ENCODE data around the gene SPTLC2. TPM values are rescaled to one million over a fixed set of nuclear protein-coding genes. Genes with fewer than 3 reads are reported as not detected.

Gene SPTLC2
- total RNA-seq, 1 experiment from 2014 or later: 32.6 TPM

DNA sequence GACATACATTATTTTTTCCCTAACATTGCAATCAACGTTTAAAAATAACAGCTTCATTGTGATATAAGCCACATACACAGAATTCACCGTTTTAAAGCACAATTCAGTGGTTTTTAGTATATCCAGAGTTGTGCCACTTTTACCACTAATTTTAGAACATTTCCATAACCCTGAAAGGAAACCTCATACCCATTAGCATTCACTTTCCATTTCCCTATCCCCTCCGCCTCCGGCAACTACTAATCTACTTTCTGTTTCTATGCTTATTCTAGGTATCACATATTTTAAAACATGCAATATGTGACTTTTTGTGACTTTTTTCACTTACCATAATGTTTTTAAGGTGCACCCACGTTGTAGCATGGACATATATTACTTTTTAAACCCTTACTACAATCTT is 62.2 kb downstream of the SPTLC2 start:
- Histone ChIP-seq H3K56ac (ENCODE audit: insufficient read length, low read depth, low read length) (no peak overlapping the region), H3K27me3 (ENCODE audit: insufficient read depth, low read length) (no peaks in the 10 kb centered on the region), H3K4me2 (ENCODE audit: insufficient read depth, insufficient read length, low read length) (no peak overlapping the region), H3K4ac (ENCODE audit: low read depth, low read length) (no peak overlapping the region), H3T11ph (ENCODE audit: low read length) (no peak overlapping the region), H3K18ac (ENCODE audit: insufficient read length, low read depth, low read length) (no peak overlapping the region), H3K14ac (ENCODE audit: insufficient read depth, low read length) (no peak overlapping the region), H2BK5ac (ENCODE audit: insufficient read length, low read length) (no peak overlapping the region), H3K27ac (ENCODE audit: insufficient read length, low read depth, low read length) (no peak overlapping the region), H3K4me1 (ENCODE audit: insufficient read depth, low read length) (no peaks in the 10 kb centered on the region), H3K9ac (ENCODE audit: extremely low read depth, insufficient read length, low read length) (no peak overlapping the region), H4K91ac (ENCODE audit: insufficient read length, low read depth, low read length) (no peak overlapping the region), H2AFZ (ENCODE audit: low read length) (no peak overlapping the region), H3K23ac (ENCODE audit: insufficient read length, low read depth, low read length) (no peak overlapping the region), H3K79me1 (ENCODE audit: insufficient read depth, low read depth, low read length, poor library complexity, severe bottlenecking) (no peaks in the 10 kb centered on the region), H4K20me1 (ENCODE audit: control insufficient read depth, insufficient read depth, insufficient read length) (no peaks in the 10 kb centered on the region), H2BK20ac (ENCODE audit: low read depth, low read length, poor library complexity, severe bottlenecking) (no peak overlapping the region), H3K23me2 (ENCODE audit: insufficient read length, low read depth, low read length, poor library complexity, severe bottlenecking) (no peaks in the 10 kb centered on the region), H3K79me2 (ENCODE audit: insufficient read depth, low read length) (no peaks in the 10 kb centered on the region), H2BK120ac (ENCODE audit: low read depth, low read length, poor library complexity, severe bottlenecking) (no peak overlapping the region), H3K9me3 (ENCODE audit: control insufficient read depth, low read depth, low read length) (no peaks in the 10 kb centered on the region), H4K8ac (replicated peaks; ENCODE audit: insufficient read length, low read depth, low read length) (no peak overlapping the region), H2AK5ac (ENCODE audit: insufficient read length, low read length) (no peak overlapping the region), H2BK12ac (ENCODE audit: insufficient read length, low read depth, low read length) (no peak overlapping the region), H4K5ac (ENCODE audit: insufficient read length, low read depth, low read length) (no peak overlapping the region), H2BK15ac (ENCODE audit: low read depth, low read length) (no peak overlapping the region)
- Mint-ChIP-seq H3K36me3 (ENCODE audit: insufficient read depth in 1 of 3, low read depth in 3 of 3) (peaks cover 14 to 71% (median 47%) of the 10 kb centered on the region in 3 experiments; a peak in 6 of 7 replicates), H3K4me1 (no peaks in the 10 kb centered on the region), H3K9me3 (no peaks in the 10 kb centered on the region), H3K4me3 (no peak overlapping the region), H3K27me3 (ENCODE audit: low read depth) (no peaks in the 10 kb centered on the region), H3K27ac (no peak overlapping the region)
- DNase-seq: no peak
- no CpG with 5 or more reads among the region's 5 CpGs for WGBS (ENCODE audit: extremely low coverage, insufficient read length, low lambda C conversion rate)
- TF ChIP-seq, protein P1, sequence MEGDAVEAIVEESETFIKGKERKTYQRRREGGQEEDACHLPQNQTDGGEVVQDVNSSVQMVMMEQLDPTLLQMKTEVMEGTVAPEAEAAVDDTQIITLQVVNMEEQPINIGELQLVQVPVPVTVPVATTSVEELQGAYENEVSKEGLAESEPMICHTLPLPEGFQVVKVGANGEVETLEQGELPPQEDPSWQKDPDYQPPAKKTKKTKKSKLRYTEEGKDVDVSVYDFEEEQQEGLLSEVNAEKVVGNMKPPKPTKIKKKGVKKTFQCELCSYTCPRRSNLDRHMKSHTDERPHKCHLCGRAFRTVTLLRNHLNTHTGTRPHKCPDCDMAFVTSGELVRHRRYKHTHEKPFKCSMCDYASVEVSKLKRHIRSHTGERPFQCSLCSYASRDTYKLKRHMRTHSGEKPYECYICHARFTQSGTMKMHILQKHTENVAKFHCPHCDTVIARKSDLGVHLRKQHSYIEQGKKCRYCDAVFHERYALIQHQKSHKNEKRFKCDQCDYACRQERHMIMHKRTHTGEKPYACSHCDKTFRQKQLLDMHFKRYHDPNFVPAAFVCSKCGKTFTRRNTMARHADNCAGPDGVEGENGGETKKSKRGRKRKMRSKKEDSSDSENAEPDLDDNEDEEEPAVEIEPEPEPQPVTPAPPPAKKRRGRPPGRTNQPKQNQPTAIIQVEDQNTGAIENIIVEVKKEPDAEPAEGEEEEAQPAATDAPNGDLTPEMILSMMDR (conservative IDR thresholded peaks at IDR 0.05): no peak
